ENCODE measurements around the gene PARP12.

The PARP12 gene

GRCh38 chr7:140010194-140010895 is 52.4 kb downstream of the PARP12 start:
- DNase-seq: peak; percentile 81

- peak; percentile 74 for DNase-seq
These were observed 53.0 kb downstream of the PARP12 start for GRCh38 chr7:140009735-140010134.

GRCh38 chr7:140008755-140009610 is 53.8 kb downstream of the PARP12 start:
- DNase-seq: peak; percentile 77

GRCh38 chr7:140007051-140007690 is 55.6 kb downstream of the PARP12 start:
- DNase-seq: no peak

GRCh38 chr7:140006600-140006999 is 56.2 kb downstream of the PARP12 start:
- DNase-seq: no peak

- no peak for DNase-seq
These were observed 56.8 kb downstream of the PARP12 start for GRCh38 chr7:140005754-140006503.

- DNase-seq: no peak
These were observed 57.4 kb downstream of the PARP12 start for GRCh38 chr7:140005341-140005740.

- no peak for DNase-seq
These were observed 58.1 kb downstream of the PARP12 start for GRCh38 chr7:140004672-140005071.

GRCh38 chr7:140003913-140004382 is 58.8 kb downstream of the PARP12 start:
- DNase-seq: no peak

GRCh38 chr7:140000666-140001268 is 62.0 kb downstream of the PARP12 start:
- peak; percentile 7 for DNase-seq

GRCh38 chr7:139999516-139999915 is 63.2 kb downstream of the PARP12 start:
- no peak for DNase-seq

- no peak for DNase-seq
These were observed 64.2 kb downstream of the PARP12 start for GRCh38 chr7:139998572-139998971.

GRCh38 chr7:139995017-139995915 is 67.5 kb downstream of the PARP12 start:
- DNase-seq: no peak

GRCh38 chr7:139994356-139994755 is 68.4 kb downstream of the PARP12 start:
- no peak for DNase-seq

GRCh38 chr7:139993592-139993991 is 69.2 kb downstream of the PARP12 start:
- no peak for DNase-seq

GRCh38 chr7:139993169-139993568 is 69.6 kb downstream of the PARP12 start:
- DNase-seq: no peak

- DNase-seq: no peak
These were observed 70.3 kb downstream of the PARP12 start for GRCh38 chr7:139992353-139993044.

GRCh38 chr7:139991911-139992310 is 70.8 kb downstream of the PARP12 start:
- no peak for DNase-seq

GRCh38 chr7:139991269-139991666 is 71.5 kb downstream of the PARP12 start:
- no peak for DNase-seq

- no peak for DNase-seq
These were observed 72.0 kb downstream of the PARP12 start for GRCh38 chr7:139990571-139991268.

Measured in NCI-H774 (cell line).